Activated naive CD8-positive, alpha-beta T cell treated with anti-CD3 and anti-CD28 coated beads, Interleukin-2, amount 50 U/mL, for 24 hours (primary cell): ENCODE data around the gene LRP8.

ENCODE experiments used
- ATAC-seq: fragments of 150-1000 bp; cut with Tn5 transposase; one replicate; pipeline ENCODE4 v1.10.0; 2021
- DNase-seq: peaks from one replicate; pipeline ENCODE4 v3.0.0; 2021
- H3K27ac Mint-ChIP-seq: one replicate; pipeline ENCODE4 v1.8.0; 2021; ENCODE audit warnings: mild to moderate bottlenecking, mixed read lengths
- H3K27me3 Mint-ChIP-seq: one replicate; pipeline ENCODE4 v1.8.0; 2021; ENCODE audit warnings: mixed read lengths
- H3K36me3 Mint-ChIP-seq: one replicate; pipeline ENCODE4 v1.8.0; 2021; ENCODE audit warnings: low read depth, mixed read lengths
- H3K4me1 Mint-ChIP-seq: one replicate; pipeline ENCODE4 v1.8.0; 2021; ENCODE audit warnings: mixed read lengths
- H3K4me3 Mint-ChIP-seq: one replicate; pipeline ENCODE4 v1.8.0; 2021; ENCODE audit warnings: mild to moderate bottlenecking, moderate library complexity, mixed read lengths
- H3K9me3 Mint-ChIP-seq: one replicate; pipeline ENCODE4 v1.8.0; 2021; ENCODE audit warnings: mixed read lengths

Gene LRP8

GRCh38 chr1:53349968-53350852, 22.3 kb upstream of the LRP8 start:
- Mint-ChIP-seq H3K4me3 (no peak overlapping the region), H3K36me3 (no peaks in the 10 kb centered on the region), H3K27ac (no peak overlapping the region), H3K4me1 (no peaks in the 10 kb centered on the region), H3K27me3 (no peaks in the 10 kb centered on the region), H3K9me3 (no peaks in the 10 kb centered on the region)
- DNase-seq (no peak), ATAC-seq (no peak)

- no peaks in the 10 kb centered on the region for H3K4me1 Mint-ChIP-seq
- H3K4me3 Mint-ChIP-seq = no peak overlapping the region
- no peaks in the 10 kb centered on the region for H3K36me3 Mint-ChIP-seq
- H3K27me3 Mint-ChIP-seq = no peaks in the 10 kb centered on the region
- no peak overlapping the region for H3K27ac Mint-ChIP-seq
- no peak for DNase-seq
- H3K9me3 Mint-ChIP-seq = no peaks in the 10 kb centered on the region
- no peak for ATAC-seq
Measured at GRCh38 chr1:53349369-53349835, 21.5 kb upstream of the LRP8 start.

- no peak for ATAC-seq
- no peaks in the 10 kb centered on the region for H3K36me3 Mint-ChIP-seq
- no peaks in the 10 kb centered on the region for H3K27me3 Mint-ChIP-seq
- H3K4me3 Mint-ChIP-seq = no peak overlapping the region
- H3K4me1 Mint-ChIP-seq = no peaks in the 10 kb centered on the region
- no peak overlapping the region for H3K27ac Mint-ChIP-seq
- H3K9me3 Mint-ChIP-seq = no peaks in the 10 kb centered on the region
- DNase-seq = no peak
Measured at GRCh38 chr1:53348486-53349368, 20.9 kb upstream of the LRP8 start.

GRCh38 chr1:53346814-53347176, 18.9 kb upstream of the LRP8 start:
- no peak overlapping the region for H3K4me3 Mint-ChIP-seq

GRCh38 chr1:53345996-53346813, 18.3 kb upstream of the LRP8 start:
- Mint-ChIP-seq H3K27ac (no peak overlapping the region), H3K27me3 (no peaks in the 10 kb centered on the region), H3K4me3 (no peak overlapping the region), H3K9me3 (peaks cover 4% of the 10 kb centered on the region), H3K36me3 (no peaks in the 10 kb centered on the region), H3K4me1 (peaks cover under 1% of the 10 kb centered on the region)
- ATAC-seq = no peak
- DNase-seq = no peak

More at GRCh38 chr1:53346814-53347176, 18.9 kb upstream of the LRP8 start:
- no peaks in the 10 kb centered on the region for H3K36me3 Mint-ChIP-seq
- no peaks in the 10 kb centered on the region for H3K4me1 Mint-ChIP-seq
- no peak for DNase-seq
- H3K9me3 Mint-ChIP-seq = no peaks in the 10 kb centered on the region
- no peak for ATAC-seq
- H3K27ac Mint-ChIP-seq = no peak overlapping the region
- no peaks in the 10 kb centered on the region for H3K27me3 Mint-ChIP-seq

GRCh38 chr1:53344921-53345838, 17.3 kb upstream of the LRP8 start:
- DNase-seq (no peak), ATAC-seq (no peak)
- Mint-ChIP-seq H3K36me3 (no peaks in the 10 kb centered on the region), H3K4me1 (peaks cover 9% of the 10 kb centered on the region), H3K27ac (no peak overlapping the region), H3K4me3 (no peak overlapping the region), H3K9me3 (peaks cover 7% of the 10 kb centered on the region), H3K27me3 (no peaks in the 10 kb centered on the region)

GRCh38 chr1:53343831-53344668, 16.2 kb upstream of the LRP8 start:
- ATAC-seq (no peak), DNase-seq (no peak)
- Mint-ChIP-seq H3K27me3 (no peaks in the 10 kb centered on the region), H3K4me1 (peaks cover 10% of the 10 kb centered on the region), H3K9me3 (peaks cover 7% of the 10 kb centered on the region), H3K27ac (no peak overlapping the region), H3K4me3 (no peak overlapping the region), H3K36me3 (no peaks in the 10 kb centered on the region)

- Mint-ChIP-seq H3K9me3 (peaks cover 7% of the 10 kb centered on the region), H3K36me3 (no peaks in the 10 kb centered on the region), H3K4me3 (no peak overlapping the region), H3K27me3 (no peaks in the 10 kb centered on the region), H3K4me1 (peaks cover 10% of the 10 kb centered on the region), H3K27ac (no peak overlapping the region)
- no peak for ATAC-seq
- no peak for DNase-seq
Measured at GRCh38 chr1:53342735-53343470, 15.0 kb upstream of the LRP8 start.

GRCh38 chr1:53341961-53342707, 14.3 kb upstream of the LRP8 start:
- Mint-ChIP-seq H3K9me3 (peaks cover 7% of the 10 kb centered on the region), H3K36me3 (no peaks in the 10 kb centered on the region), H3K27me3 (no peaks in the 10 kb centered on the region), H3K4me3 (no peak overlapping the region), H3K4me1 (peaks cover 10% of the 10 kb centered on the region), H3K27ac (no peak overlapping the region)
- DNase-seq (no peak), ATAC-seq (no peak)

GRCh38 chr1:53341521-53341895, 13.6 kb upstream of the LRP8 start:
- Mint-ChIP-seq H3K9me3 (peaks cover 7% of the 10 kb centered on the region), H3K4me3 (no peak overlapping the region), H3K27me3 (no peaks in the 10 kb centered on the region), H3K4me1 (peaks cover 10% of the 10 kb centered on the region), H3K36me3 (no peaks in the 10 kb centered on the region), H3K27ac (no peak overlapping the region)
- ATAC-seq (no peak), DNase-seq (no peak)

GRCh38 chr1:53340660-53341520, 13.0 kb upstream of the LRP8 start:
- no peaks in the 10 kb centered on the region for H3K27me3 Mint-ChIP-seq
- no peak overlapping the region for H3K4me3 Mint-ChIP-seq
- DNase-seq (peak; percentile 37), ATAC-seq (peak; percentile 67)
- peaks cover 7% of the 10 kb centered on the region for H3K9me3 Mint-ChIP-seq
- no peak overlapping the region for H3K27ac Mint-ChIP-seq
- no peaks in the 10 kb centered on the region for H3K36me3 Mint-ChIP-seq
- peaks cover 10% of the 10 kb centered on the region for H3K4me1 Mint-ChIP-seq
